ENCODE measurements around the gene ERC2. TPM values are rescaled to one million over a fixed set of nuclear protein-coding genes. Genes with fewer than 3 reads are reported as not detected.

The ERC2 gene
- total RNA-seq, 1 donor from 2014 or later, result 0.11 TPM

- DNase-seq (ENCODE audit: low spot score in 2 of 2), result no peak
- intact Hi-C loops (cut with DNase I), result no loop called here
These were observed 861.1 kb downstream of the ERC2 start for GRCh38 chr3:55607175-55607574.

GRCh38 chr3:55605443-55606236, 862.6 kb downstream of the ERC2 start:
- no peak overlapping the region for H3K27ac ChIP-seq
- no peaks in the 10 kb centered on the region for H3K36me3 ChIP-seq
- no peak for DNase-seq (ENCODE audit: low spot score in 2 of 2)
- no peaks in the 10 kb centered on the region for H3K9me3 ChIP-seq
- no peaks in the 10 kb centered on the region for H3K4me1 ChIP-seq
- H3K27me3 ChIP-seq, result no peaks in the 10 kb centered on the region
- H3K4me3 ChIP-seq, result no peak overlapping the region
- intact Hi-C loops (cut with DNase I), result no loop called here
- no peak for TF ChIP-seq CTCF (IDR thresholded peaks at IDR 0.05)

More at GRCh38 chr3:55607175-55607574, 861.1 kb downstream of the ERC2 start:
- Histone ChIP-seq H3K9me3 (no peaks in the 10 kb centered on the region), H3K27me3 (no peaks in the 10 kb centered on the region), H3K4me3 (no peak overlapping the region), H3K36me3 (no peaks in the 10 kb centered on the region), H3K27ac (no peak overlapping the region), H3K4me1 (no peaks in the 10 kb centered on the region)
- TF ChIP-seq CTCF (IDR thresholded peaks at IDR 0.05), result no peak

- no peak overlapping the region for H3K27ac ChIP-seq
- H3K27me3 ChIP-seq, result no peaks in the 10 kb centered on the region
- H3K9me3 ChIP-seq, result no peaks in the 10 kb centered on the region
- no peak overlapping the region for H3K4me3 ChIP-seq
- intact Hi-C loops (cut with DNase I), result no loop called here
- no peak for DNase-seq (ENCODE audit: low spot score in 2 of 2)
- TF ChIP-seq CTCF (IDR thresholded peaks at IDR 0.05), result no peak
- H3K4me1 ChIP-seq, result no peaks in the 10 kb centered on the region
- H3K36me3 ChIP-seq, result no peaks in the 10 kb centered on the region
These were observed 863.4 kb downstream of the ERC2 start for GRCh38 chr3:55604846-55605245.

- Histone ChIP-seq H3K36me3 (no peaks in the 10 kb centered on the region), H3K4me1 (no peaks in the 10 kb centered on the region), H3K27me3 (no peaks in the 10 kb centered on the region), H3K27ac (no peak overlapping the region), H3K4me3 (no peak overlapping the region), H3K9me3 (no peaks in the 10 kb centered on the region)
- no peak for DNase-seq (ENCODE audit: low spot score in 2 of 2)
- intact Hi-C loops (cut with DNase I), result no loop called here
- TF ChIP-seq CTCF (IDR thresholded peaks at IDR 0.05), result no peak
These were observed 863.9 kb downstream of the ERC2 start for GRCh38 chr3:55604402-55604801.

GRCh38 chr3:55601366-55602080, 866.7 kb downstream of the ERC2 start:
- Histone ChIP-seq H3K4me1 (no peaks in the 10 kb centered on the region), H3K4me3 (no peak overlapping the region), H3K27me3 (no peaks in the 10 kb centered on the region), H3K9me3 (no peaks in the 10 kb centered on the region), H3K27ac (no peak overlapping the region), H3K36me3 (no peaks in the 10 kb centered on the region)
- DNase-seq (ENCODE audit: low spot score in 2 of 2), result no peak
- no peak for TF ChIP-seq CTCF (IDR thresholded peaks at IDR 0.05)
- intact Hi-C loops (cut with DNase I), result no loop called here
